CD4-positive, alpha-beta memory T cell (primary cell): ENCODE data around the gene SCAF4. TPM values are rescaled to one million over a fixed set of nuclear protein-coding genes. Genes with fewer than 3 reads are reported as not detected.

Experiments used
- CTCF ChIA-PET: fragments of 350-600 bp; sonication (Branson Sonifier 250); formaldehyde crosslinking; loops from one replicate; lab custom pipeline; 2021; ENCODE audit warnings: inconsistent platforms; ENCODE audit not compliant: partially characterized antibody; lab: Charles Lee
- POLR2A ChIA-PET: fragments of 350-600 bp; sonication (Branson Sonifier 250); formaldehyde crosslinking; loops from one replicate; lab custom pipeline; 2021; ENCODE audit not compliant: partially characterized antibody; lab: Charles Lee
- DNase-seq, 5 donors: peaks; one replicate each; pipeline versions ENCODE4 v3.0.0 to v3.0.0-alpha.2; 2020 to 2022; ENCODE audit warnings: mixed read lengths in 1 of 5
- H3K27ac ChIP-seq: one replicate; pipeline ENCODE4 v1.7.0; 2013; ENCODE audit warnings: low read depth, low read length
- H3K27me3 ChIP-seq: 2 replicates; pipeline ENCODE4 v1.7.0; 2013; ENCODE audit warnings: mild to moderate bottlenecking, low read length, moderate library complexity; ENCODE audit not compliant: insufficient read depth
- H3K36me3 ChIP-seq: 2 replicates; pipeline ENCODE4 v1.7.0; 2013; ENCODE audit warnings: mild to moderate bottlenecking, low read length, moderate library complexity; ENCODE audit not compliant: insufficient read depth
- H3K4me1 ChIP-seq: 2 replicates; pipeline ENCODE4 v1.7.0; 2013; ENCODE audit warnings: mild to moderate bottlenecking, low read length, moderate library complexity; ENCODE audit not compliant: insufficient read depth
- H3K4me3 ChIP-seq, 2 donors: one replicate each; pipeline ENCODE4 v1.7.0; 2013; ENCODE audit warnings: low read length in 2 of 2, mild to moderate bottlenecking in 1 of 2
- H3K9me3 ChIP-seq, 2 donors: one replicate each; pipeline ENCODE4 v1.7.0; 2013; ENCODE audit warnings: low read length in 2 of 2, control low read depth in 1 of 2; ENCODE audit not compliant: control insufficient read depth in 1 of 2
- H3K27ac Mint-ChIP-seq, 7 donors: one replicate each; pipeline ENCODE4 v1.8.0; 2020 to 2021; ENCODE audit warnings: mixed read lengths in 7 of 7, mild to moderate bottlenecking in 6 of 7, inconsistent platforms in 3 of 7, moderate library complexity in 3 of 7
- H3K27me3 Mint-ChIP-seq, 2 donors: one replicate each; pipeline ENCODE4 v1.8.0; 2020 to 2021; ENCODE audit warnings: mixed read lengths in 2 of 2
- H3K36me3 Mint-ChIP-seq, 2 donors: one replicate each; pipeline ENCODE4 v1.8.0; 2020 to 2021; ENCODE audit warnings: mixed read lengths in 2 of 2, inconsistent platforms in 1 of 2, mild to moderate bottlenecking in 1 of 2
- H3K4me1 Mint-ChIP-seq, 4 donors: one replicate each; pipeline ENCODE4 v1.8.0; 2020 to 2021; ENCODE audit warnings: mixed read lengths in 4 of 4, mild to moderate bottlenecking in 1 of 4
- H3K4me3 Mint-ChIP-seq, 8 donors: one replicate each; pipeline ENCODE4 v1.8.0; 2020 to 2021; ENCODE audit warnings: mixed read lengths in 8 of 8, mild to moderate bottlenecking in 7 of 8, moderate library complexity in 6 of 8, inconsistent platforms in 3 of 8
- H3K9me3 Mint-ChIP-seq, 8 donors: one replicate each; pipeline ENCODE4 v1.8.0; 2020 to 2021; ENCODE audit warnings: mixed read lengths in 8 of 8, mild to moderate bottlenecking in 5 of 8, inconsistent platforms in 3 of 8, moderate library complexity in 1 of 8
- intact Hi-C: fragments of 100-400 bp; cut with micrococcal nuclease; formaldehyde crosslinking; loops from one replicate; pipeline ENCODE4 v1.15.1; 2023
- polyA plus RNA-seq, 2 donors: library from polyadenylated mRNA; unstranded; fragments of 300-500 nt; fragmentation: Illumina TruSeq; gene quantifications; one replicate each; pipeline ENCODE4 v1.2.3, GENCODE V29; 2021
- total RNA-seq, 2 experiments: library from RNA; stranded (reverse); gene quantifications; one replicate each; pipeline ENCODE4 v1.2.3, GENCODE V29; 2021

SCAF4 gene
- total and polyA plus RNA-seq, 4 experiments from 2014 or later: 4.8 to 64.7 (median 48.9) TPM

DNA sequence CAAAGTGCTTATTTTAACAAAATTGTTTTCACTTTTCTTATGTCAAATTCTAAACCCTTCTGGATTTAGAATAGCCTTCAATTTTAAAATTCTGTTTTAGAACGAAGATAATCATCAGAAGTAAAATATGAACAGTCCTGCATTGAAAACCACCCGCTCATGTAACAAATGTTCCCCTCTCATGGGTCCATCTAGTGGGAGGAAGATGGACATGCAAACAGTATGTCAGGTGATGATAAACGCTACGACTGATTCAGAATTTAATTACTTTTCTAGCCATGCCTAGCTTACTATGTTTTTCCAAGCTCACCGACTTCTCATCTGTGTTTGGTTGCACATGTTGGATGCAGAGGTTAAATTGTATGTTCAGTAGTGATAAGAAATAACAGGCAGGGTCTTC, 48.9 kb downstream of the SCAF4 start:
- POLR2A ChIA-PET: no interaction called here
- intact Hi-C loops: no loop called here
- CTCF ChIA-PET: no interaction called here
- Mint-ChIP-seq H3K36me3 (peaks cover 44 to 61% of the 10 kb centered on the region in 2 donors), H3K9me3 (no peaks in the 10 kb centered on the region), H3K4me1 (peaks cover 0 to 4% (median under 1%) of the 10 kb centered on the region in 4 donors), H3K27ac (no peak overlapping the region), H3K27me3 (no peaks in the 10 kb centered on the region), H3K4me3 (no peak overlapping the region)
- H3K27me3 ChIP-seq: no peaks in the 10 kb centered on the region
- no peak overlapping the region for H3K27ac ChIP-seq
- DNase-seq: no peak
- no peaks in the 10 kb centered on the region for H3K9me3 ChIP-seq
- H3K4me1 ChIP-seq: no peaks in the 10 kb centered on the region
- H3K4me3 ChIP-seq: no peak overlapping the region
- H3K36me3 ChIP-seq: peaks cover 39% of the 10 kb centered on the region

DNA sequence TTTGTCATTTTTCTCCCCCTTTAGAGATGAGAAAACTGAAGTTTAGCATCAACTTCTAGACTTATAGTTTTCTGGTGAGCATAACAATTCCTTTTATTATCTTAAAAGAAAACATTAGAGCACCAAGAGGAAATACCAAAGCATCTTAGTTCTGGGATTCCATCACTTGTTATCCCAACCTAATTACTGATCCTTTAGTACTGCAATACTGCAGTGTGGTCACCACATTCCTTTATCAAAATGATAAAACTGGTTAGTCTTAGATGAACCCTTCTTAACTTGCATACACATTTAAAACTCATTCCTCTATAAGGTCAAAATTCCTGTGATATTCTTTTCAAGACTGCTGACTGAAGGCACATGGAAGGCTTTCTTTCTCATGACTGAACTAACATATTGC, 49.3 kb downstream of the SCAF4 start:
- Mint-ChIP-seq H3K4me1 (peaks cover 0 to 4% (median under 1%) of the 10 kb centered on the region in 4 donors), H3K27ac (peak overlapping the region in 1 of 7 donors; percentile 8)
- intact Hi-C loops: no loop called here

DNA sequence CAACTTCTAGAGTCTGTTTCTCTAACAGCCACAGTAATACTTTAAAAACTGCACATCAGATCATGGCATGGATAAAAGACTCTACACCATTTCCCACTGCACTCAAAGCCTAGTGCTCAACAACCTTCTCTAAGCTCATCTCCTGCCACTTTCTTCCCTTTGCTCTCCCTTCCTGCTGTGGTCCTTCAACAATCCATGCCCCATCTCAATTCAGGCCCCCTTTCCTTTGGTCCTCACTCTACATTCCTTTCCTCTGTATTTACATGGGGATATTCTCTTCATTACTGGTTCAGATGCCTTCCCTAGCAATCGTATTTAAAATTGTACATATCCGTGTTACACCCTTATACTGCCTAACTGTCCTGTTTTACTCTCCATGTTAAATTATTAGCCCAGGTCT, 53.4 kb downstream of the SCAF4 start:
- H3K9me3 Mint-ChIP-seq: no peaks in the 10 kb centered on the region
- no peaks in the 10 kb centered on the region for H3K9me3 ChIP-seq
- no peak for DNase-seq
- H3K4me3 ChIP-seq: no peak overlapping the region
- no peak overlapping the region for H3K27ac Mint-ChIP-seq
- intact Hi-C loops: no loop called here
- H3K36me3 ChIP-seq: peaks cover 15% of the 10 kb centered on the region
- H3K36me3 Mint-ChIP-seq: peaks cover 14 to 23% of the 10 kb centered on the region in 2 donors
- POLR2A ChIA-PET: interaction anchor here (0.8 kb wide), 1 partner anchor 18 kb away, joined by 3 read pairs; no protein-coding TSS in a partner anchor
- H3K27ac ChIP-seq: no peak overlapping the region
- H3K27me3 Mint-ChIP-seq: no peaks in the 10 kb centered on the region
- peaks cover 0 to 4% (median 1%) of the 10 kb centered on the region in 4 donors for H3K4me1 Mint-ChIP-seq
- H3K4me3 Mint-ChIP-seq: no peak overlapping the region
- no peaks in the 10 kb centered on the region for H3K27me3 ChIP-seq
- H3K4me1 ChIP-seq: no peaks in the 10 kb centered on the region
- CTCF ChIA-PET: no interaction called here

More for the DNA sequence above, 49.3 kb downstream of the SCAF4 start:
- H3K36me3 ChIP-seq: peaks cover 39% of the 10 kb centered on the region
- H3K27me3 ChIP-seq: no peaks in the 10 kb centered on the region
- no peak overlapping the region for H3K27ac ChIP-seq
- ChIA-PET POLR2A (no interaction called here), CTCF (no interaction called here)
- DNase-seq: no peak
- Mint-ChIP-seq H3K27me3 (no peaks in the 10 kb centered on the region), H3K36me3 (peaks cover 44 to 60% of the 10 kb centered on the region in 2 donors), H3K4me3 (no peak overlapping the region), H3K9me3 (no peaks in the 10 kb centered on the region)
- H3K4me1 ChIP-seq: no peaks in the 10 kb centered on the region
- no peak overlapping the region for H3K4me3 ChIP-seq
- no peaks in the 10 kb centered on the region for H3K9me3 ChIP-seq

DNA sequence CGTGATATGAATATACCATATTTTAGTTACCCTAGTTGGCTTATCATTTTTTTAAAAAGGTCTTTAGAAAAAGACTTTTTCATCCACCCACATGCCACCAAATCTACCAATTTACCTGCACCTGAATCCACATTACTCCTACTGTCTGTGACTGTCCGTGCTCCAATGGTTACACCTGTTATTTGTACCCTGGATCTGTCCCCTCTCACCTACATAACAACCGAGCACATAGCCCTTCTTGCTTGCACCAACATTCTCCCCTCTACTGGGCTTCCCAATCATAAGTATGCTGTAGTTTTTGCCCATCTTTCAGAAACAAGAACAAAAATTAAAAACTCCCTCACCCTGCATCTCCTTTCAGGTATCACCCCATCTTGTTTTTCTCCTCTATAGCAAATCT, 54.9 kb downstream of the SCAF4 start:
- no peak overlapping the region for H3K4me3 ChIP-seq
- peaks cover 4 to 16% of the 10 kb centered on the region in 2 donors for H3K36me3 Mint-ChIP-seq
- H3K27ac ChIP-seq: no peak overlapping the region
- no peak overlapping the region for H3K27ac Mint-ChIP-seq
- DNase-seq: no peak
- no peaks in the 10 kb centered on the region for H3K4me1 ChIP-seq
- H3K4me3 Mint-ChIP-seq: no peak overlapping the region
- H3K36me3 ChIP-seq: peaks cover 7% of the 10 kb centered on the region
- ChIA-PET POLR2A (no interaction called here), CTCF (no interaction called here)
- no peaks in the 10 kb centered on the region for H3K9me3 ChIP-seq
- intact Hi-C loops: no loop called here
- H3K27me3 ChIP-seq: no peaks in the 10 kb centered on the region
- peaks cover 0 to 6% (median 5%) of the 10 kb centered on the region in 4 donors for H3K4me1 Mint-ChIP-seq
- H3K9me3 Mint-ChIP-seq: no peaks in the 10 kb centered on the region
- no peaks in the 10 kb centered on the region for H3K27me3 Mint-ChIP-seq

DNA sequence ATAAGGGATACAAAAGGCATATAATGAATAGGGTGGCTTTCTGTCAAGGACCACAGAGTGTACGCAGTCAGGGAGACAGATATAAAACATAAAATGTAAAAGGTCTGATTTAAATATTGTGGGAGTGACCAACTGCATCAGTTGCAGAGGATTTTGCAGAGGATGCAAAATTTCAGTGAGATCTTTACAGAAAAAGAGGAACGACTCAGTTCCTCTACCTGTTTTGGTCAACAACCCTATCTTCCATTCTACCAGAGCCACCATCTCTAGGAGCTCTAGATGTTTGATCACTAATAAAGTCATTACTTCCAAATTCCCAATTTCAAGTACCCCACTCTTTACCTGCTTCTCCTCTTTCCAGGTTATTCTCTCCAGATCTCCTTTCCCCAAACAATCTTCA, 56.0 kb downstream of the SCAF4 start:
- Histone ChIP-seq H3K9me3 (no peaks in the 10 kb centered on the region), H3K4me1 (no peaks in the 10 kb centered on the region), H3K27me3 (no peaks in the 10 kb centered on the region), H3K4me3 (no peak overlapping the region), H3K36me3 (peaks cover 7% of the 10 kb centered on the region), H3K27ac (no peak overlapping the region)
- ChIA-PET POLR2A (no interaction called here), CTCF (interaction anchor here (0.8 kb wide), 1 partner anchor 10 kb away, joined by 3 read pairs; no protein-coding TSS in a partner anchor)
- Mint-ChIP-seq H3K4me3 (no peak overlapping the region), H3K9me3 (no peaks in the 10 kb centered on the region), H3K27me3 (no peaks in the 10 kb centered on the region), H3K4me1 (peaks cover 2 to 10% (median 6%) of the 10 kb centered on the region in 4 donors), H3K27ac (no peak overlapping the region), H3K36me3 (peaks cover 9 to 16% of the 10 kb centered on the region in 2 donors)
- DNase-seq: no peak
- intact Hi-C loops: no loop called here

DNA sequence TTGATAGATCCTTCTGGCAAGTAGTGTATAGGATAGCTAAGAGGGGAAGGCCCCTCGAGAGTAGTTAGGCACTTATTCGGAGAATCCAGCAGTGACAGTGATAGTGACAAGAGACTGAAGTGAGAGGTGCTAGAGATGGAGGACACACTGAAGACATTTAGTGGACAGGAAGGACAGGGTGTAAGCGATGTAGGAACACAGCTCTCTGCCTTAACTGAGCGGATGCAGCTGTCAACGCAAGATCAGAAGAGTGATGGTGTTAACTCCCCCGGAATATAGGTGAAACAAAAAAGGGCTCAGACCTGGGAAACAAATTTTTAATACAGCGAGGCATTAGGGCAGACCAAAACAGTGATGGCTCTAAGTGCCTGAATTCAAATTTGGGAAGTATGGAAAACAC, 56.6 kb downstream of the SCAF4 start:
- H3K36me3 ChIP-seq: peaks cover 12% of the 10 kb centered on the region
- no peak overlapping the region for H3K27ac ChIP-seq
- no peaks in the 10 kb centered on the region for H3K27me3 Mint-ChIP-seq
- no peaks in the 10 kb centered on the region for H3K27me3 ChIP-seq
- H3K36me3 Mint-ChIP-seq: peaks cover 13 to 19% of the 10 kb centered on the region in 2 donors
- no peaks in the 10 kb centered on the region for H3K4me1 ChIP-seq
- H3K4me3 Mint-ChIP-seq: no peak overlapping the region
- no peaks in the 10 kb centered on the region for H3K9me3 Mint-ChIP-seq
- H3K4me3 ChIP-seq: no peak overlapping the region
- H3K9me3 ChIP-seq: no peaks in the 10 kb centered on the region
- intact Hi-C loops: no loop called here
- no peak overlapping the region for H3K27ac Mint-ChIP-seq
- CTCF ChIA-PET: interaction anchor here (0.8 to 1.0 kb wide), 2 partner anchors 9 to 11 kb away, joined by 3 read pairs; no protein-coding TSS in a partner anchor
- peaks cover 2 to 10% (median 7%) of the 10 kb centered on the region in 4 donors for H3K4me1 Mint-ChIP-seq
- DNase-seq: no peak
- POLR2A ChIA-PET: no interaction called here

DNA sequence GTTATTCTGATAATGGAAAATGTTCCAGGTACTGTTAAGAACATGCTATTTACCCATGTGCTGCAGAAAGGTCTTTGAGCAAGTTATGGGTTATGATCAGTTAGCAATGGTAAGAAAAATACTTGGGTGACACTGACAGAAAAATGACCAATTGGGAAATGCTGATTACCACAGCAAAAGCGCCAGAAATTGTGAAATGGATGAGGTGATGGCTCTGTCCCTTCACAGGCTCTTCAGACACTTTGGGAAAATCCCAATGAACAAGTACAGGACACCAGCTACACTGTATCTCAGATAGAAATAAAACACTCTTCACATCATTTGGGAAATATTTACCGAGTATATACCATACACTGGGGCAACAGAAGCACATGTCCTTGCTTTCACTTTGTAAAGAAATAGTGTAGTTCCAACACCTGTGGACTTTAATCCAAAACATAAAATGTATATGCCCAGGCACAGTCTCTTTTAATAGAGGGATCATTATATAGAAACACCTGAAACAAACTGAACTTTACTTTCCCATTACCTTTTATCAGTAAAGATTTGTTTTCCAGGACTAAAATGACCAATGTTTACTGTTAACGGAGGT, 58.5 kb downstream of the SCAF4 start:
- no peaks in the 10 kb centered on the region for H3K9me3 ChIP-seq
- Mint-ChIP-seq H3K27me3 (no peaks in the 10 kb centered on the region), H3K4me1 (peaks cover 8 to 10% (median 9%) of the 10 kb centered on the region in 4 donors), H3K36me3 (peaks cover 17 to 31% of the 10 kb centered on the region in 2 donors), H3K9me3 (no peaks in the 10 kb centered on the region), H3K27ac (peak overlapping the region in 1 of 7 donors; percentile 25), H3K4me3 (no peak overlapping the region)
- ChIA-PET CTCF (no interaction called here), POLR2A (no interaction called here)
- peaks cover 8% of the 10 kb centered on the region for H3K36me3 ChIP-seq
- intact Hi-C loops: no loop called here
- no peaks in the 10 kb centered on the region for H3K27me3 ChIP-seq
- no peak overlapping the region for H3K27ac ChIP-seq
- H3K4me1 ChIP-seq: peaks cover 5% of the 10 kb centered on the region
- no peak for DNase-seq
- H3K4me3 ChIP-seq: no peak overlapping the region
